ENCODE measurements around the gene PAXX.

The PAXX gene

DNA sequence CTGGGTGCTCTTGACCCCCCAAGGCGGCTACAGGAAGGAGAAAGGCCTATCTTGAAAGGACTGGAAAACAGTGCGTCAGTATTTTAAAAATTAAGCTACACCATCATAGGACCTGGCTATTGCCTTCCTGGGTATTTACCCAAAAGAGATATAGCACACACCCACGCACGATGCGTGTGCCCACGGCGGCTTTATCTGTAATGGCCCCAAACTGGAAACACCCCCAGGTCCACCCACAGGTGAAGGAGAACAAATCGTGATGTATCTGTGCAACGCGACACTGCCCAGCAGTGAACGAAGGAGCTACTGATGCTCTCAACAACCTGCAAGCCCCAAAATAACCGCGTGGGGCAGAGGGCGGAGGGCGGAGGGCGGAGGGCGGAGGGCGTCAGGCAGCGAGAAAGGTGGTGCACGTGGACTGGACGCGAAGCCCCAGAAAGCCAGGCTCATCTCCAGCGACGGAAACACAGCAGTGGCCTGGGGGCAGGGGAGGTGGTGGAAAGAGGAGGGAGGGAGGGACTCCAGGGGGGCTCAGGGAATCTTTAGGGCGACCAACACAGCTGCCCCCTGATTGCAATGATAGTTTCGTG lies 27.3 kb upstream of the PAXX start:
- H3K4me3 ChIP-seq (ENCODE audit: low read depth, low read length): no peak overlapping the region
- H3K27me3 ChIP-seq: no peaks in the 10 kb centered on the region
- TF ChIP-seq, protein P1, sequence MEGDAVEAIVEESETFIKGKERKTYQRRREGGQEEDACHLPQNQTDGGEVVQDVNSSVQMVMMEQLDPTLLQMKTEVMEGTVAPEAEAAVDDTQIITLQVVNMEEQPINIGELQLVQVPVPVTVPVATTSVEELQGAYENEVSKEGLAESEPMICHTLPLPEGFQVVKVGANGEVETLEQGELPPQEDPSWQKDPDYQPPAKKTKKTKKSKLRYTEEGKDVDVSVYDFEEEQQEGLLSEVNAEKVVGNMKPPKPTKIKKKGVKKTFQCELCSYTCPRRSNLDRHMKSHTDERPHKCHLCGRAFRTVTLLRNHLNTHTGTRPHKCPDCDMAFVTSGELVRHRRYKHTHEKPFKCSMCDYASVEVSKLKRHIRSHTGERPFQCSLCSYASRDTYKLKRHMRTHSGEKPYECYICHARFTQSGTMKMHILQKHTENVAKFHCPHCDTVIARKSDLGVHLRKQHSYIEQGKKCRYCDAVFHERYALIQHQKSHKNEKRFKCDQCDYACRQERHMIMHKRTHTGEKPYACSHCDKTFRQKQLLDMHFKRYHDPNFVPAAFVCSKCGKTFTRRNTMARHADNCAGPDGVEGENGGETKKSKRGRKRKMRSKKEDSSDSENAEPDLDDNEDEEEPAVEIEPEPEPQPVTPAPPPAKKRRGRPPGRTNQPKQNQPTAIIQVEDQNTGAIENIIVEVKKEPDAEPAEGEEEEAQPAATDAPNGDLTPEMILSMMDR (IDR thresholded peaks at IDR 0.05; ENCODE audit: low read depth, low read length): no peak
- DNase-seq: no peak
- no peaks in the 10 kb centered on the region for H3K36me3 ChIP-seq
- H3K9me3 ChIP-seq: no peaks in the 10 kb centered on the region
- no peaks in the 10 kb centered on the region for H3K4me1 ChIP-seq

DNA sequence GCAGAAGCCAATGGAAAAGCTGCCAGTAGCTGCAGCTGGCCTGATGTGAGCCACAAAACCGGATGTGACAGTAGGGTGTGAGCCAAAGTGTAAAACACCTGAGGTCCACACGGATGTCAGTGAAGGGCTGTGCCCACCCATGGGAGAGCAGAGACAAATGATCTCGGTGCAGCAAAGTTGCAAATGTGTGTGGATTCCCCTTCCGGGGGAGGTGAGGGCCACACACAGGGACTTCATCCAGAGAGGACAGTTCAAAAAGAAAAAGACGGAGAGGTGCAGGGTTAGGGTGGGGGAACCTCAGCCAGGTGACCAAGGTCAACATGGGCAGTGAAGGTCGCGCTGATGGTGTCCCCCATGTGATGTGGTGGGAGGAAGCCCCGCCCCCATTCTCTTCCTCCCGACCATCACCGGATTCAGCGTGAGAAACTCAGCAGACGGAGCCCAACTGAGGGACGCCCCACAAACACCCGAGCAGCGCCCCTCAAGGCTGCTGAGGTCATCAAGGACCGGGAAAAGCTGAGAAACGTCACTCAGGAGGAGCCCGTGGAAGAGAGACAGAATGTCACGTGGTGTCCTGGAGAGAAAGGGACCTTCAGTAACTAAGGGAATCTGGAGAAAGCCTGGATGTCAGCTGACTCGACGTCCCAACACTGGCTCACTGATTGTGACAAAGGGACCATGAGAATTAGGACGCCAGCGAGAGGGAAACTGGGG lies 26.3 kb upstream of the PAXX start:
- TF ChIP-seq, protein P1 (IDR thresholded peaks at IDR 0.05; ENCODE audit: low read depth, low read length): no peak
- Histone ChIP-seq H3K9me3 (no peaks in the 10 kb centered on the region), H3K4me3 (ENCODE audit: low read depth, low read length) (no peak overlapping the region), H3K27me3 (no peaks in the 10 kb centered on the region), H3K4me1 (no peaks in the 10 kb centered on the region), H3K36me3 (no peaks in the 10 kb centered on the region)
- DNase-seq: no peak

DNA sequence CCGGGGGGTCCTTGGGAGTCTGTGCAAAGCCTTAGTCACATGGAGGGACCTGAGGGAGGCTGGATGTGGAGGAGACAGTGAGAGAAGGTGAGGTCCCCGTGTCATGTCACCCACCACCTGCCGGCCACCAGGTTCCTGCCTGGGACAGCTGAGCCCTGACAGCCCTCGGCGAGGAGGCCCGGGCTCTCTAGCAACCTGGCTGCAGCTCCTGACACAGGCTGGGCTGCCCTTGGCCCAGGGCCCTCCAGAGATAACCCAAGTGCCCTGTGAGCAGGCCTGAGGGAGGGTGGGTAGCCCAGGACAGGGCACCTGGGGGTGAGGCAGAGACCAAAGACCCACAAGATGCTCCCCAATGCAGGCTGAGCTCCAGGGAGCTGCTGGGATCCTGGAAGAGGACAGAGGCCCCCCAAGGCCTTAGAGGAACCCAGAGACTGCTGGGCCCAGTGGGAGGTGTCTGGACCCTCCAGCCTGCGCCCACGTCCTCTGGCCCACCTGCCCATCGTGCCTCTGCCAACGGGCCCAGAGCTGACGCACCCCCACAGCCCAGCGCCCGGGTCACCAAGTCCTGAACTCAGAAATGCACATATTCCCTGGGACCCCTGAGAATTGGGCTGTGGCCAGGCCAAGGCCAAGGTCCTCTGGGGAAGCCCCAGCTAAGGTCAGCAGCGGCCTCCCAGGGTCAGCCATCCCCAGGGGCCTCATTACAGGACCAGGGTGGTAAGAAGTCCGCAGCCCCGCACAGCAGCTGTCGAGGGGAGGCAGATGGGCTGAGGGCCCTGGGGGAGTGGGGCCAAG lies 23.7 kb upstream of the PAXX start:
- no peaks in the 10 kb centered on the region for H3K4me1 ChIP-seq
- TF ChIP-seq, protein P1 (IDR thresholded peaks at IDR 0.05; ENCODE audit: low read depth, low read length): no peak
- DNase-seq: no peak
- H3K36me3 ChIP-seq: no peaks in the 10 kb centered on the region
- no peak overlapping the region for H3K4me3 ChIP-seq (ENCODE audit: low read depth, low read length)
- H3K27me3 ChIP-seq: no peaks in the 10 kb centered on the region
- no peaks in the 10 kb centered on the region for H3K9me3 ChIP-seq

- Histone ChIP-seq H3K4me1 (no peaks in the 10 kb centered on the region), H3K36me3 (no peaks in the 10 kb centered on the region), H3K9me3 (no peaks in the 10 kb centered on the region), H3K4me3 (ENCODE audit: low read depth, low read length) (no peak overlapping the region), H3K27me3 (no peaks in the 10 kb centered on the region)
- TF ChIP-seq, protein P1 (IDR thresholded peaks at IDR 0.05; ENCODE audit: low read depth, low read length): no peak
- no peak for DNase-seq
These were observed 23.1 kb upstream of the PAXX start for GRCh38 chr9:136969150-136969549.

DNA sequence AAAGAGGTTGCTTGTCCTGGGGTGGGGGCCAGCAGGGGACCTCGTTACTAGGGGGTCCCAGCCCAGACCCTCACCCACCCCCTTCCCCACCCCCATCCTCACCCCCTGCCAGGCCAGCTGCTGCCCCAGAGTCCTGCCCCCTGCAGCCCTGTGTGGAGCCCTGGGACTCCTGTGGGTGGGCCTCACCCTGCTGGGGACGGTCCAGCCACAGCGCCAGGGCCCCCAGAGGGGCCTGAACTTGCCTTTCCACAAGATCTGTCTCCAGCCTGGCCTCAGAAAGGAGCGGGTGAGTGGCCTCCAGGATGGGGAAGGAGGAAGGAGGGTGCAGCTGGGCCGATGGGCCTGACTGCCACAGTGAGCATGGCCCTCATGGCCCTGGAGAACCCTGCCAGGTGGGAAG lies 22.4 kb upstream of the PAXX start:
- no peaks in the 10 kb centered on the region for H3K27me3 ChIP-seq
- no peak for DNase-seq
- H3K4me1 ChIP-seq: no peaks in the 10 kb centered on the region
- no peaks in the 10 kb centered on the region for H3K9me3 ChIP-seq
- H3K4me3 ChIP-seq (ENCODE audit: low read depth, low read length): no peak overlapping the region
- H3K36me3 ChIP-seq: no peaks in the 10 kb centered on the region
- TF ChIP-seq, protein P1 (IDR thresholded peaks at IDR 0.05; ENCODE audit: low read depth, low read length): no peak

DNA sequence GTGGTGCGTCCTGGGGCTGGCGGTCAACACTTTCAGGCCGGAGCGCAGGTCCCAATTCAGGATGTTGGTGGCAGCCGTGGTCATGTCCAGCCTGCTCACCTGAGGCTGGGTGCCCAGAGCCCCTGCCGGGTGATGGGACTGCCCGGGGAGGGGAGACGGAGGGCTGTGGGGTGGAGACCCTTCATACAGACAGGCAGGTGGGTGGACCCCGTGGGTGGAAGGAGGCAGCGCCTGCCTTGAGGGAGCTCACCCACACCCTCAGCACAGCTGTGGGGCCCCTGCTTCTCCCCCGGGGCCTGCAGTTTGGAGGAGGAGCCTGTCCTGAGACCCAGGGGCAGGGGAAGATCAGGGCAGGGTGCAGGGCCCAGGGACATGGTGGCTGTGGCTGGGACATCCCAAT lies 21.9 kb upstream of the PAXX start:
- TF ChIP-seq, protein P1 (IDR thresholded peaks at IDR 0.05; ENCODE audit: low read depth, low read length): no peak
- H3K9me3 ChIP-seq: no peaks in the 10 kb centered on the region
- H3K4me3 ChIP-seq (ENCODE audit: low read depth, low read length): no peak overlapping the region
- H3K36me3 ChIP-seq: no peaks in the 10 kb centered on the region
- H3K27me3 ChIP-seq: no peaks in the 10 kb centered on the region
- no peaks in the 10 kb centered on the region for H3K4me1 ChIP-seq
- DNase-seq: no peak

Data from BE2C (cell line).